Subcutaneous abdominal adipose tissue (tissue), 5 donors: Measurements from ENCODE around the gene SPAG17.
A peak's percentile ranks its signal among the peaks of the same experiment; 100 is the strongest.
"Not testable (repeated sequence)": the region's sequence is repeated elsewhere in the genome, so short reads cannot be mapped to it uniquely, and the experiment has no call there.

Experiments
- H3K27ac ChIP-seq: one replicate; pipeline ENCODE4 v1.7.0; 2013; ENCODE audit warnings: low read depth, mild to moderate bottlenecking, inconsistent platforms, low read length, moderate library complexity
- H3K27me3 ChIP-seq, 5 donors: one replicate each; pipeline ENCODE4 v1.7.0; 2013; ENCODE audit warnings: low read length in 5 of 5, inconsistent platforms in 1 of 5; ENCODE audit not compliant: control insufficient read depth in 5 of 5, insufficient read depth in 4 of 5
- H3K36me3 ChIP-seq, 5 donors: one replicate each; pipeline ENCODE4 v1.7.0; 2013; ENCODE audit warnings: low read length in 5 of 5; ENCODE audit not compliant: control insufficient read depth in 5 of 5, insufficient read depth in 5 of 5
- H3K4me1 ChIP-seq, 5 donors: one replicate each; pipeline ENCODE4 v1.7.0; 2013; ENCODE audit warnings: low read length in 5 of 5, mild to moderate bottlenecking in 3 of 5, moderate library complexity in 1 of 5; ENCODE audit not compliant: control insufficient read depth in 5 of 5, insufficient read depth in 5 of 5
- H3K4me3 ChIP-seq, 5 donors: one replicate each; pipeline ENCODE4 v1.7.0; 2013; ENCODE audit warnings: low read length in 5 of 5, low read depth in 1 of 5
- H3K9ac ChIP-seq, 5 donors: one replicate each; pipeline ENCODE4 v1.7.0; 2013; ENCODE audit warnings: low read length in 5 of 5, mild to moderate bottlenecking in 4 of 5, moderate library complexity in 3 of 5
- H3K9me3 ChIP-seq, 5 donors: one replicate each; pipeline ENCODE4 v1.7.0; 2013; ENCODE audit warnings: low read length in 5 of 5; ENCODE audit not compliant: control insufficient read depth in 5 of 5
- donor health status: healthy.
- donor health status: healthy.
- donor health status: healthy.
- donor health status: healthy.
- donor health status: healthy.

The SPAG17 gene

GRCh38 chr1:117933769-117934168 lies 251.3 kb downstream of the SPAG17 start:
- Histone ChIP-seq H3K27ac (no peak overlapping the region), H3K9ac (no peak overlapping the region), H3K4me1 (peaks cover 5 to 30% (median 25%) of the 10 kb centered on the region in 5 donors), H3K36me3 (peaks cover 21 to 25% (median 22%) of the 10 kb centered on the region in 5 donors), H3K27me3 (no peaks in the 10 kb centered on the region), H3K4me3 (no peak overlapping the region), H3K9me3 (no peaks in the 10 kb centered on the region)

DNA sequence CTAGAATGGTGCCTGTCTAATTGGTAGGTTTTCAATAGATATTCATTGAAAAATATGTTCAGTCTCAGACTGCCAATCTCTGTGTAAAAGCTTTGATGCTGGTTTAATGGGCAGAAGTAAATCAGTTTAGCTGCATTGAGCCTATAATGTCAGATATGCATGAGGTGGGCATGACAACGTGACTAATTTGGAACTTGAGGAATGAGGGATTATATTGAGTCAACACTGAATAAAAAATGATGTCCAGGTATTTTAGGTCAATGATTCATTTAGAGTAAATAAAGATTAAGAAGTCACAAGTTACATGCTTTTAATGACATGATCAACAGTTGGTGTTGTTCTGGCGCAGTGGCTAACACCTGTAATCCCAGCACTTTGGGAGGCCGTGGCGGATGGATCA lies 252.5 kb downstream of the SPAG17 start:
- H3K9me3 ChIP-seq: no peaks in the 10 kb centered on the region
- no peak overlapping the region for H3K4me3 ChIP-seq
- peak overlapping the region in 1 of 5 donors; percentile 10 for H3K9ac ChIP-seq
- H3K4me1 ChIP-seq: peaks cover 9 to 42% (median 36%) of the 10 kb centered on the region in 5 donors
- no peaks in the 10 kb centered on the region for H3K27me3 ChIP-seq
- peaks cover 9 to 16% (median 14%) of the 10 kb centered on the region in 5 donors for H3K36me3 ChIP-seq
- no peak overlapping the region for H3K27ac ChIP-seq

GRCh38 chr1:117930484-117930883 lies 254.5 kb downstream of the SPAG17 start:
- Histone ChIP-seq H3K4me3 (peak overlapping the region; percentile 93 to 100 (median 99)), H3K9me3 (no peaks in the 10 kb centered on the region), H3K36me3 (peaks cover 0 to 10% (median 7%) of the 10 kb centered on the region in 5 donors), H3K27ac (peak overlapping the region; percentile 94), H3K4me1 (peaks cover 9 to 53% (median 39%) of the 10 kb centered on the region in 5 donors), H3K9ac (peak overlapping the region; percentile 12 to 96 (median 88)), H3K27me3 (no peaks in the 10 kb centered on the region)

DNA sequence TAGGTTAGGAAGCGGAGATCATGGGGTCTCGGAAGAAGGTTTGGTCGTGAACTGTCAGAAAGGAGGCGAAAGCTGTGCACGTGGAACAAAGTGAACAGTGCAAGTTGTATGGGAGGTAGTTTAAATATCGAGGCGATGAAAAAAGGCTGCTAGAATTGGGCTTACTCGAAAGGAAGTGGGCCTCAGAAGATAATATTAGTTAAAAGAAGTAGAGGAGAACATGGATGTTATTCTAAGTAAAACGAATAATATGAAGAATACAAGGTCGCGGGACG lies 254.9 kb downstream of the SPAG17 start:
- Histone ChIP-seq H3K4me1 (peaks cover 9 to 53% (median 39%) of the 10 kb centered on the region in 5 donors), H3K27ac (peak overlapping the region; percentile 94), H3K27me3 (no peaks in the 10 kb centered on the region), H3K9me3 (no peaks in the 10 kb centered on the region), H3K9ac (peak overlapping the region; percentile 74 to 96 (median 88)), H3K4me3 (peak overlapping the region; percentile 93 to 100 (median 99)), H3K36me3 (peaks cover 0 to 10% (median 7%) of the 10 kb centered on the region in 5 donors)

DNA sequence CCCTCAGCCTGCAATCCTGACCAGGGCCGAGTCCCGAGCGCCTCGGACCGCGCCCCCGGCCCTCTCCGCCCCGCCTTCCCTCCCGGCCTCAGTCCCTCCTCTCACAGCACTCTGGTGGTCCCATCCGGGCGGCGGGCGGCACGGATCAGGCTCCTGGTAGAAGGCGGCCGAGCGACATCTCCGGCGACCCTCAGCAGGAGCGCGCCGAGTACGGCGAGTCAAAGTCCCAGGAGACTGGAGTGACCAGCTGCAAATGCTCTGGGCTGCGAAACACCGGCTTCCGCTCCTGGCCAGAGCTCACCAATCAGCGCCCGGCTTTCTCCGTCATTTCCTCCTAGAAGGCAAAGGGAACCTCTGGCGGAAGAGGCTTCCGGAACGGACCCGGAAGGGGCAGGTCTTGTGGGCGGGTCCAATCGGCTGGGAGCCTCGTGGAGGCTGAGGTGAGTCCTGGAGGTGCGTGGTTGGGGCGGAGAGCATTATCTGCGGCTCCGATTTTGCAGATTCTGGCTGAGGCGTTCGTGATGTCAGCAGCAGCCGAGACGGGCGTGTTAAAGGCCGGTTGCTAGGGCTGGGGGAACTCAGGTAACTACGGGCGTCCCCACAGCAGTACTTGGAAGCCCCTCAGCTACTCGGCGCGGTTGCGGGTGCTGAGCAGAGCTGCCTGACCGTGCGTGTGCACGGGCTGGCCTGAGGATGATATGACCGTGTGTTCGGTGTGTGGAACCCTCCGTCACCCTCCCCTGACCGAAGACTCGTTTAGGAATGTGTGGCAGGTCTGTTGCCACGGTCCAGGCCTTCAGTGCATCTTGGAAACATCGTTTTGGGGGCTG lies 255.5 kb downstream of the SPAG17 start, which contains the start of the genes GDAP2 and WDR3:
TSS of gene GDAP2 (minus strand) at position 279 of the 830 bp plus-strand sequence. CDS start 9,264 bp downstream, outside the sequence.
TSS of gene WDR3 (plus strand) at position 397 of the 830 bp plus-strand sequence. CDS start 3,581 bp downstream, outside the sequence.
- peak within 1 kb of the TSS; percentile 85 to 96 (median 88) for H3K9ac ChIP-seq
- H3K27ac ChIP-seq: peak within 1 kb of the TSS; percentile 94
- H3K4me3 ChIP-seq: peak within 1 kb of the TSS; percentile 93 to 100 (median 99)
- peaks cover 9 to 53% (median 39%) of the 10 kb centered on the region in 5 donors for H3K4me1 ChIP-seq
- H3K27me3 ChIP-seq: no peaks in the 10 kb centered on the region
- no peaks in the 10 kb centered on the region for H3K9me3 ChIP-seq
- peaks cover 0 to 7% (median 3%) of the 10 kb centered on the region in 5 donors for H3K36me3 ChIP-seq

DNA sequence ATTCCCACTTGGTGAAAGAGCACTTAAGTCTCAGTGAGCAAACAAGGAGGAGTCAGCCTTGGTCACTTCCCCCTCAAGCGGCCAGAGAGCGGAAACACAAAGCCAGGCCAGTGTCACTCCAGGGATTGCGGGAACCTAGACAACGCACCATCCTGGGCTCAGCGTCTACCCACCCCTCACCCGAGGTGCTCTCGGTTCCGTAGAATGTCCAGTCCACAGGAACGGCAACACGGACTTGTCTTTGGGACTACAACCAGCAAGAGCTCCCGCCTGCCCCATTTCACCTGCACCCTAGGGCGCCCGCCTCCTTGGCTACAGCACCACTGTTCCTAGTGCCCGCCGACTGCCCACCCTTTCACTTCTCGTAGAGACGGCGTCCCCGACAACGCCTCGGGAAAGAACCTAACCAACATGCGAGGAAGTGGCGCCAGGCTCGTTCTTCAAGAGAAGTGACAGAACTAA lies 256.1 kb downstream of the SPAG17 start:
- Histone ChIP-seq H3K36me3 (peaks cover 0 to 5% (median under 1%) of the 10 kb centered on the region in 5 donors), H3K4me1 (peaks cover 9 to 53% (median 39%) of the 10 kb centered on the region in 5 donors), H3K27me3 (no peaks in the 10 kb centered on the region), H3K27ac (peak overlapping the region; percentile 94), H3K4me3 (peak overlapping the region; percentile 93 to 100 (median 99)), H3K9me3 (no peaks in the 10 kb centered on the region), H3K9ac (peak overlapping the region; percentile 85 to 96 (median 88))

GRCh38 chr1:117925981-117926380 lies 259.0 kb downstream of the SPAG17 start:
- Histone ChIP-seq H3K4me3 (no peak overlapping the region), H3K27ac (no peak overlapping the region), H3K27me3 (no peaks in the 10 kb centered on the region), H3K9ac (no peak overlapping the region), H3K9me3 (no peaks in the 10 kb centered on the region), H3K4me1 (peaks cover 9 to 36% (median 29%) of the 10 kb centered on the region in 5 donors), H3K36me3 (peaks cover 0 to 6% (median 2%) of the 10 kb centered on the region in 5 donors)

- H3K36me3 ChIP-seq: peaks cover 15 to 24% (median 19%) of the 10 kb centered on the region in 5 donors
- not testable (repeated sequence) for H3K9ac ChIP-seq, H3K4me3 ChIP-seq, H3K27ac ChIP-seq, H3K9me3 ChIP-seq, H3K27me3 ChIP-seq
- peaks cover 0 to 13% (median 4%) of the 10 kb centered on the region in 5 donors for H3K4me1 ChIP-seq
Measured at GRCh38 chr1:117922717-117923116, 262.3 kb downstream of the SPAG17 start.

DNA sequence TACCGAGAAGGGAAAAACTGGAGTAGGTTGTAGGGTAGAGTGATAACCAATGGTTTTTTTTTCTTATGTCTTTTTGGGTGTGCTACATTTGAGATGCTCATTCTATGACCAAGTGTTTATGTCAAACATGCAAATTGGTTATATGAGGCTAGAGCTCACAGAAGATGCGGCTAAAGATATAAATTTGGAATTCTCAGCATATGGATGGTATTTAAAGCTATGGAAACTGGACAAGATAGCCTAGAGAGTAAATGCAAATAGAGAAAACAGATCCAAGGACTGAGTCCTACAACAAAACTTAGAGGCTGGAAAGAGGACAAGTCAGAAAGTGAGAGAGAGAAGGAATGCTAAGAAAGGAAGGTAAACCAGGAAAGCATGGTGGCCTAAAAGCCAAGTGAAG lies 263.0 kb downstream of the SPAG17 start:
- Histone ChIP-seq H3K27me3 (no peaks in the 10 kb centered on the region), H3K4me1 (peaks cover 0 to 6% (median 0%) of the 10 kb centered on the region in 5 donors), H3K36me3 (peaks cover 20 to 32% (median 27%) of the 10 kb centered on the region in 5 donors), H3K27ac (no peak overlapping the region), H3K4me3 (no peak overlapping the region), H3K9ac (no peak overlapping the region), H3K9me3 (no peaks in the 10 kb centered on the region)

DNA sequence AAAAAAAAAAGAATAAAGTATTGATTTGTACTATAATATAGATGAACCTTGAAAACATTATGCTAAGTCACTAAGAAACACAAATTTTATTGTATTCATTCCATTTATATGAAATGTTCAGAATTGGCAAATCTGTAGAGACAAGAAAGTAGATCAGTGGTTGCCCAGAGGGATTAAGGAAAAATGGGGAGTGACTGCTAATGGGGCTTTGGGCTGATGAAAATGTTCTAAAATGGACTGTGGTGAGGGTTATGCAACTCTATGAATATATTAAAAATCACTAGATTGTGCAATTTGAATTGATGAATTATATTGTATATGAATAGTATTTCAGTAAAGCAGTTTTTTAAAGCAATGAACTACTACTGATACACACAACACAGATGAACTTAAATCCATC lies 265.7 kb downstream of the SPAG17 start:
- Histone ChIP-seq H3K9me3 (no peaks in the 10 kb centered on the region), H3K36me3 (peaks cover 36 to 54% (median 42%) of the 10 kb centered on the region in 5 donors)

More for the DNA sequence above, 265.7 kb downstream of the SPAG17 start:
- Histone ChIP-seq H3K4me1 (no peaks in the 10 kb centered on the region), H3K27me3 (no peaks in the 10 kb centered on the region), H3K27ac (no peak overlapping the region), H3K4me3 (no peak overlapping the region), H3K9ac (no peak overlapping the region)
